ENCODE measurements around the gene ANOS1. TPM values are rescaled to one million over a fixed set of nuclear protein-coding genes. Genes with fewer than 3 reads are reported as not detected.

The ANOS1 gene
- total and polyA plus RNA-seq, 12 donors: 0.81 to 7.8 (median 4.7) TPM

DNA sequence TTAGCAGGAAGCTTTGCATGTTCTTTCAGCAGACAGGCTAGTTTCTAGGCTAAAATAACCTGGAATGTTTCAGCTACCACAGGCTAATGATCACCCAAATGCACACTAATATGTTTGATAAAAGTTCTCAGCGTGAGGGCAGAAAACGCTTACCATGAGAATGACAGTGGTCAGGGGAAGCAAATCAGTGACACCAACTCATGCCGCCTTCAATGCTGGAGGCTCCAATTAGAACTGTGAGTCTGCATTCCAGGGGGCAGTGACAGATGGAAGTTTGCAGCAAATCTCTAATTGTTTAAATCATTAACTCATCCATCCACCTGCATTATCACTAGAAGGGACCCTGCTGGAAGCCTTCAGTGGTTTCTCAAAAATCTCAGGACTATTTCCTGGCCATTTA lies 43.2 kb downstream of the ANOS1 start:
- intact Hi-C loops (cut with DNase I): no loop called here
- Histone ChIP-seq H3K27me3 (no peaks in the 10 kb centered on the region), H3K4me1 (no peaks in the 10 kb centered on the region), H3K9me3 (no peaks in the 10 kb centered on the region), H3K4me3 (no peak overlapping the region), H3K27ac (no peak overlapping the region), H3K36me3 (no peaks in the 10 kb centered on the region)
- no peak for ATAC-seq
- TF ChIP-seq, protein P1, sequence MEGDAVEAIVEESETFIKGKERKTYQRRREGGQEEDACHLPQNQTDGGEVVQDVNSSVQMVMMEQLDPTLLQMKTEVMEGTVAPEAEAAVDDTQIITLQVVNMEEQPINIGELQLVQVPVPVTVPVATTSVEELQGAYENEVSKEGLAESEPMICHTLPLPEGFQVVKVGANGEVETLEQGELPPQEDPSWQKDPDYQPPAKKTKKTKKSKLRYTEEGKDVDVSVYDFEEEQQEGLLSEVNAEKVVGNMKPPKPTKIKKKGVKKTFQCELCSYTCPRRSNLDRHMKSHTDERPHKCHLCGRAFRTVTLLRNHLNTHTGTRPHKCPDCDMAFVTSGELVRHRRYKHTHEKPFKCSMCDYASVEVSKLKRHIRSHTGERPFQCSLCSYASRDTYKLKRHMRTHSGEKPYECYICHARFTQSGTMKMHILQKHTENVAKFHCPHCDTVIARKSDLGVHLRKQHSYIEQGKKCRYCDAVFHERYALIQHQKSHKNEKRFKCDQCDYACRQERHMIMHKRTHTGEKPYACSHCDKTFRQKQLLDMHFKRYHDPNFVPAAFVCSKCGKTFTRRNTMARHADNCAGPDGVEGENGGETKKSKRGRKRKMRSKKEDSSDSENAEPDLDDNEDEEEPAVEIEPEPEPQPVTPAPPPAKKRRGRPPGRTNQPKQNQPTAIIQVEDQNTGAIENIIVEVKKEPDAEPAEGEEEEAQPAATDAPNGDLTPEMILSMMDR (IDR thresholded peaks at IDR 0.05): no peak
- DNase-seq: no peak
- WGBS, 2 donors: 63 to 72% methylated on average over 3 of the region's 3 CpGs

DNA sequence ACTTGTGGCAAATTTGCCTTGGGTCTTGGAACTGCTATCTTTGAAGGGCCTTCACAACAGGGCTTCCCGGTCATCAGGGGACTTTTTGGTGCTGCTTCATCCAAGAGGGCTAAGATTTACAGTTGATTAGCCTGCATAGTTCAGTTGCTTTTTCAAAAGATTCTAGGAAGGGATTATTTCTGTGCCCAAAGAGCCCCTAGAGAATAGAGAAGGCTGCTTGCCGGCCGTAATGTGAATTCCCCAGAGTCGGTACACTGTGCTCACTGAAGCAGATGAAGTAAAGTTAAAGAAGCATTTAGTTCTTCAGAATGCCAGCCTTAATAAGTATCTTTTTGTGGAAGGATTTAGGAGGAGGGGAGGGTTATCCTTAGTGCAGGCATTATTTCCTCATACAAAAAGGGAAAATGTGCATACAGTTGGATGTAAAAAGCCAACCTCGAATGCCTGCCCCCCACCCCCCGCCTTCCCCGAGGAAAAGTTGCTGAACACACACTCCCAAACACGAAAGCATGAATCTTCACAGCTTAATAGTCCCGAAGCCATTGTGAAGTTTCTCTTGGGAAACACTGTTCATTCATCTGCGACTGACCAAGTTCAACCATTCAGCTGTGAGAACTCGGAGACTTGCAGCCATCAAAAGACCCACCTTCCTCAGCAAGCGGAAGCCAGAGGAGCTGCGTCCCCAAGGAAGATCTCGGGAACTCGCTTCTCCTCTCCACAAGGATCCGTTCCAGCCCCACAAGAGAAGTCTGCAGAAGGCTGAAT lies 47.6 kb downstream of the ANOS1 start:
- Histone ChIP-seq H3K4me3 (no peak overlapping the region), H3K27me3 (no peaks in the 10 kb centered on the region), H3K9me3 (no peaks in the 10 kb centered on the region), H3K4me1 (no peaks in the 10 kb centered on the region), H3K36me3 (no peaks in the 10 kb centered on the region), H3K27ac (no peak overlapping the region)
- ATAC-seq (no peak), DNase-seq (no peak)
- 73% methylated on average over 16 of the region's 16 CpGs for WGBS, 2 donors
- TF ChIP-seq, protein P1 (IDR thresholded peaks at IDR 0.05): no peak
- intact Hi-C loops (cut with DNase I): no loop called here

DNA sequence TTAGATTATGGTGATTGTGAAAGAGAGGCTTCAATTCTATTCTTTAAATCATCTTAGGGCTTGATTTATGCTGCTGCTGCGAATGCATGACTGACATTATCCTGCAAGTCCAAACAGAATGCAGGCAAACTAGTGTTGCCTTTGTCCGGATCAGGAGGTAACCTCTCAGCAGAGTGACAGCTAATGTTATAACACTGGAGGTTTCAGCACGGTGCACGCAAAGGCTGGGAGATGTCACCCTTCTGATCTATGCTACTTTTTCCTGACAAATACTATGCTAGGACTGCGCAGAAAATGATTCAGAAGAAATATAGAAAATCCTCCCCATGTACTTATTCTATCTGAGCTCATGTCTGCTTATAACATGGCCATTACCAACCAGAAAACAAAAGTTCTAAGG lies 48.2 kb downstream of the ANOS1 start:
- no peak overlapping the region for H3K4me3 ChIP-seq
- no peaks in the 10 kb centered on the region for H3K36me3 ChIP-seq
- intact Hi-C loops (cut with DNase I): no loop called here
- no peaks in the 10 kb centered on the region for H3K9me3 ChIP-seq
- DNase-seq (no peak), ATAC-seq (no peak)
- WGBS, 2 donors: 84 to 88% methylated on average over 5 of the region's 5 CpGs
- TF ChIP-seq, protein P1 (IDR thresholded peaks at IDR 0.05): no peak
- no peak overlapping the region for H3K27ac ChIP-seq
- no peaks in the 10 kb centered on the region for H3K4me1 ChIP-seq
- H3K27me3 ChIP-seq: no peaks in the 10 kb centered on the region

DNA sequence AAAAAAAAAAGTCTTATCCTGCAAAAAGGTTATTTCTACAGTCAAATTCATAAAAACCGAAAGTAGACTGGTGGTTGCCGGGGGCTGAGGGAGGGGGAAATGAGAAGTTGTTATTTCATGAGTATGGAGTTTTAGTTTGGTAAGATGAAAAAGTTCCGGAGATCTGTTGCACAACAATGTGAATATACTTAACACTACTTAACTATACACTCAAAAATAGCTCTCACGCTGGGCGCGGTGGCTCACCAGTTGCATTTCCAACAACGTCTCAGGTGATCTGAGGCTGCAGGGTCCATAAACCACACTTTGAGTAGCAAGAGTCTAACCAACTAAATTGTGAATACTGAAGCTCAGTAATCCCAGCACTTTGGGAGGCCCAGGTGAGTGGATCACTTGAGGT lies 52.4 kb downstream of the ANOS1 start:
- Histone ChIP-seq H3K36me3 (no peaks in the 10 kb centered on the region), H3K4me1 (no peaks in the 10 kb centered on the region), H3K27me3 (no peaks in the 10 kb centered on the region), H3K9me3 (no peaks in the 10 kb centered on the region), H3K4me3 (no peak overlapping the region), H3K27ac (no peak overlapping the region)
- TF ChIP-seq, protein P1 (IDR thresholded peaks at IDR 0.05): no peak
- 96 to 97% methylated on average over 7 of the region's 7 CpGs for WGBS, 2 donors
- intact Hi-C loops (cut with DNase I): no loop called here
- no peak for ATAC-seq
- no peak for DNase-seq
